ENCODE results near the gene SLC25A22.
A peak's percentile ranks its signal among the peaks of the same experiment; 100 is the strongest.

Gene SLC25A22

DNA sequence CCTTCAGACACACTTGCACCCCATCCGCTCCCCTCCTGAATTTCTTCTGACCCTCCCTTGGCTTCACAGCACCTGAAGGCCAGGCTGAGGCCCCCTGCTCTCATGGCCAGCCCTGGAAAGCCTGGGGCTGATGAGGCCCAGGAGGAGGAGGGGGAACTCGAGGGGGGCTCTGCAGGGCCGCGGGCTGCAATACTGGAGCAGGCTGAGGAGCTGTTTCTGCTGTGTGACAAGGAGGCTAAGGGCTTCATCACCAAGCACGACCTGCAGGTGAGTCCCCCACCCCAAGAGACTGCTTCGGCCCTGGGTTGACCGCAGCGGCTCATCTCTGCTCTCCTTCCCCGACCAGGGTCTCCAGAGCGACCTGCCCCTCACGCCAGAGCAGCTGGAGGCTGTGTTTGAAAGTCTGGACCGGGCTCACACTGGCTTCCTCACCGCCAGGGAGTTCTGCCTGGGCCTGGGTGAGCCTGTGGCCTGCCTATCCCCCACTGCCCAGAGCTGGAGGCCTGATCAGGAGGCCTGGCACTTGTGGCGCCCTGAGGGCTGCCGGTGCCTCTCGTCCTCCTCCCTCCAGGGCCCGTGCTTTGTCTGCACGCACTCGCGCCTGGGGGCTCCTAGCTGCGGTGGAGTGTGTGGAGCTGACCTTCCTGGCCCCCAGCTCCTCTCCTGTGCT lies 30.6 kb upstream of the SLC25A22 start:
- no peak overlapping the region for H2AFZ ChIP-seq (ENCODE audit: low read depth, low read length)
- H3K27me3 ChIP-seq (ENCODE audit: low read depth, low read length), result no peaks in the 10 kb centered on the region
- peaks cover 43% of the 10 kb centered on the region for H3K4me1 ChIP-seq (ENCODE audit: low read length)
- H3K36me3 ChIP-seq (replicated peaks; ENCODE audit: low read depth, low read length), result peaks cover 9% of the 10 kb centered on the region
- no peak for TF ChIP-seq EZH2phosphoT487 (IDR thresholded peaks at IDR 0.05; ENCODE audit: low read depth)
- TF ChIP-seq, protein P1, sequence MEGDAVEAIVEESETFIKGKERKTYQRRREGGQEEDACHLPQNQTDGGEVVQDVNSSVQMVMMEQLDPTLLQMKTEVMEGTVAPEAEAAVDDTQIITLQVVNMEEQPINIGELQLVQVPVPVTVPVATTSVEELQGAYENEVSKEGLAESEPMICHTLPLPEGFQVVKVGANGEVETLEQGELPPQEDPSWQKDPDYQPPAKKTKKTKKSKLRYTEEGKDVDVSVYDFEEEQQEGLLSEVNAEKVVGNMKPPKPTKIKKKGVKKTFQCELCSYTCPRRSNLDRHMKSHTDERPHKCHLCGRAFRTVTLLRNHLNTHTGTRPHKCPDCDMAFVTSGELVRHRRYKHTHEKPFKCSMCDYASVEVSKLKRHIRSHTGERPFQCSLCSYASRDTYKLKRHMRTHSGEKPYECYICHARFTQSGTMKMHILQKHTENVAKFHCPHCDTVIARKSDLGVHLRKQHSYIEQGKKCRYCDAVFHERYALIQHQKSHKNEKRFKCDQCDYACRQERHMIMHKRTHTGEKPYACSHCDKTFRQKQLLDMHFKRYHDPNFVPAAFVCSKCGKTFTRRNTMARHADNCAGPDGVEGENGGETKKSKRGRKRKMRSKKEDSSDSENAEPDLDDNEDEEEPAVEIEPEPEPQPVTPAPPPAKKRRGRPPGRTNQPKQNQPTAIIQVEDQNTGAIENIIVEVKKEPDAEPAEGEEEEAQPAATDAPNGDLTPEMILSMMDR (IDR thresholded peaks at IDR 0.05; ENCODE audit: low read depth, low read length), result no peak
- no peaks in the 10 kb centered on the region for H3K9me3 ChIP-seq (ENCODE audit: insufficient read depth, low read length)
- H3K27ac ChIP-seq (ENCODE audit: low read length), result no peak overlapping the region
- H4K20me1 ChIP-seq (ENCODE audit: insufficient read depth, low read length), result no peaks in the 10 kb centered on the region
- H3K79me2 ChIP-seq (ENCODE audit: low read length), result peaks cover 5% of the 10 kb centered on the region
- H3K9ac ChIP-seq (ENCODE audit: low read length), result no peak overlapping the region; the same call in 1 of the 2 replicates
- peak overlapping the region; percentile 52; the same call in 1 of the 2 replicates for H3K4me3 ChIP-seq (ENCODE audit: low read length)
- peak overlapping the region; percentile 92 for H3K4me2 ChIP-seq (ENCODE audit: low read length)

DNA sequence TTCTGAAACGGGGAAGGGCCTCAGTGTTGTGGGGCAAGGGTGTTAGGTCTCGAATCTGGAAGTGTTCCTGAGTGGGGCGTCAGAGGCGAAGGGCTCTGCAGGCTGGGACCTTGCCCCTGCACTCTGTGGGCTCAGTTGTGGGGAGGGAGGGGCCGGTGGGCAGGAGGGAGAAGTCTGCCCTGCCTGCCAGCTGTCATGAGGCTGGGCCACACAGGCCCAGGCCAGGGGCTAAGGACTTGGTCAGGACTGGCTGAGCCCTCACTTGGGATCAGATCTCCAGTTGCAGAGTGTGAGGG lies 29.8 kb upstream of the SLC25A22 start, which contains the start of gene CRACR2B:
TSS of gene CRACR2B (plus strand) at position 23 of the 296 bp plus-strand sequence. CDS start 689 bp downstream, outside the sequence.
- H3K9ac ChIP-seq (ENCODE audit: low read length), result peak within 1 kb of the TSS; percentile 76
- TF ChIP-seq, protein P1 (IDR thresholded peaks at IDR 0.05; ENCODE audit: low read depth, low read length), result no peak
- TF ChIP-seq EZH2phosphoT487 (IDR thresholded peaks at IDR 0.05; ENCODE audit: low read depth), result no peak
- H2AFZ ChIP-seq (ENCODE audit: low read depth, low read length), result no peak within 1 kb of the TSS
- H3K79me2 ChIP-seq (ENCODE audit: low read length), result no peaks in the 10 kb centered on the region
- H3K27me3 ChIP-seq (ENCODE audit: low read depth, low read length), result no peaks in the 10 kb centered on the region
- no peaks in the 10 kb centered on the region for H4K20me1 ChIP-seq (ENCODE audit: insufficient read depth, low read length)
- peaks cover 9% of the 10 kb centered on the region for H3K36me3 ChIP-seq (replicated peaks; ENCODE audit: low read depth, low read length)
- peak within 1 kb of the TSS; percentile 81 for H3K4me3 ChIP-seq (ENCODE audit: low read length)
- peak within 1 kb of the TSS; percentile 51 for H3K27ac ChIP-seq (ENCODE audit: low read length)
- H3K4me1 ChIP-seq (ENCODE audit: low read length), result peaks cover 42% of the 10 kb centered on the region
- H3K9me3 ChIP-seq (ENCODE audit: insufficient read depth, low read length), result no peaks in the 10 kb centered on the region
- H3K4me2 ChIP-seq (ENCODE audit: low read length), result peak within 1 kb of the TSS; percentile 92

DNA sequence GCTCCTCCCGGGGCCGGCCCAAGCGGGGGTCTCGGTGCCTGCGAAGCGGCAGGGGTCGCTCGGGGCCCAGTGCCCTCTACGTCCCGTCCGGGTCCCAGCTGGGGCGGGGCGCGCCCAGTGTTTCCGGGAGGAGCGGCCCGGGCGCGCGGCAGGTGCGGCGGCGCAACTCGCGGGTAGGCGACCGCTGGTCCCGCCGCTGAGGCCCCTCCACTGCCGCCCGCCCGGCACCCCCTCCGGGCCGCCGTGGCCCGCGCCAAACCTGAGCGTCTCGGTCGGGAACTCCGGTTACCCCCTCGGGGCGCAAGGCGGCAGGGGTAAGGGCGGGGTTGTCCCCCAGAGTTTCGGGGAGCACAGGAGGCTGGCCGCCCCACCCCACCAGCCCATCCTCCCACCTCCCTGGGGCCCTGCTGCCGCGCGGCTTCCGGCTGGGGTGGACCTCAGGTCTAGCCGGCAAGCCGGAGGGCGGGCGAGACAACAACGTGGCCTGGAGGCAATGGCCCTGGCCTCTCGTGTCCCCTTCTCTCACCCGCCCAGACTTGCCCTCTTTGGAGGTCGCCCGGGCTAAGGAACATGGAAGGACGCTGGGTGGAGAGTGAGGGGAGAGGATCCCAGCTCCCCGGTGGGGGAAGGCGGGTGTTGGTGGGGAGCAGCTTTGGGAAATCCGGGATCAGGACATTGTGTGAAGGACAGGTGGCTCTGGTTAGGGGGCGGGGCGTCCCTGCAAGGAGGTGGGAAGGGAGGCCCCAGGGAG lies 29.2 kb upstream of the SLC25A22 start:
- H3K27ac ChIP-seq (ENCODE audit: low read length), result peak overlapping the region; percentile 51
- H3K4me1 ChIP-seq (ENCODE audit: low read length), result peaks cover 41% of the 10 kb centered on the region
- peak overlapping the region; percentile 76 for H3K9ac ChIP-seq (ENCODE audit: low read length)
- no peaks in the 10 kb centered on the region for H3K9me3 ChIP-seq (ENCODE audit: insufficient read depth, low read length)
- peak overlapping the region; percentile 92 for H3K4me2 ChIP-seq (ENCODE audit: low read length)
- TF ChIP-seq EZH2phosphoT487 (IDR thresholded peaks at IDR 0.05; ENCODE audit: low read depth), result no peak
- TF ChIP-seq, protein P1 (IDR thresholded peaks at IDR 0.05; ENCODE audit: low read depth, low read length), result no peak
- H3K36me3 ChIP-seq (replicated peaks; ENCODE audit: low read depth, low read length), result peaks cover 9% of the 10 kb centered on the region
- H3K4me3 ChIP-seq (ENCODE audit: low read length), result peak overlapping the region; percentile 81
- no peaks in the 10 kb centered on the region for H3K79me2 ChIP-seq (ENCODE audit: low read length)
- H4K20me1 ChIP-seq (ENCODE audit: insufficient read depth, low read length), result no peaks in the 10 kb centered on the region
- H3K27me3 ChIP-seq (ENCODE audit: low read depth, low read length), result no peaks in the 10 kb centered on the region
- no peak overlapping the region for H2AFZ ChIP-seq (ENCODE audit: low read depth, low read length)

DNA sequence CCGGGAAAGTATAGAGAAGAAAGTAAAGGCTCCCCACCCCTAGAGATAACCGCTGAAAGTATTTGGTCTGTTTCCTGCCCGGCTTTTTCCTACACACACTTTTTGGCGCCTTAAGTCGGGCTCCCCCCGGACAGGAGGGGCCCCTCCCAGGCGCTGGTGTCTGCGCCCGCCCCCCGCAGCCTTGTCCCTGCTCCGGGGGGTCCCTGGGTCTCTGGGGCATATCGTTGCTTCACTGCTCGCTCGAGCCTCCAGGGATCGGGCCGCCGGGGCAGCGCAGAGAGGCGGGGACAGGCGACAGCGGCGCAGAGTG lies 28.7 kb upstream of the SLC25A22 start:
- H3K27me3 ChIP-seq (ENCODE audit: low read depth, low read length), result no peaks in the 10 kb centered on the region
- no peaks in the 10 kb centered on the region for H4K20me1 ChIP-seq (ENCODE audit: insufficient read depth, low read length)
- peaks cover 9% of the 10 kb centered on the region for H3K36me3 ChIP-seq (replicated peaks; ENCODE audit: low read depth, low read length)
- no peaks in the 10 kb centered on the region for H3K79me2 ChIP-seq (ENCODE audit: low read length)
- peak overlapping the region; percentile 76 for H3K9ac ChIP-seq (ENCODE audit: low read length)
- peak overlapping the region; percentile 51 for H3K27ac ChIP-seq (ENCODE audit: low read length)
- H3K4me2 ChIP-seq (ENCODE audit: low read length), result peak overlapping the region; percentile 92
- H3K4me1 ChIP-seq (ENCODE audit: low read length), result peaks cover 35% of the 10 kb centered on the region
- peak overlapping the region; percentile 81 for H3K4me3 ChIP-seq (ENCODE audit: low read length)
- H3K9me3 ChIP-seq (ENCODE audit: insufficient read depth, low read length), result no peaks in the 10 kb centered on the region
- TF ChIP-seq EZH2phosphoT487 (IDR thresholded peaks at IDR 0.05; ENCODE audit: low read depth), result no peak
- TF ChIP-seq, protein P1 (IDR thresholded peaks at IDR 0.05; ENCODE audit: low read depth, low read length), result no peak
- H2AFZ ChIP-seq (ENCODE audit: low read depth, low read length), result no peak overlapping the region

Measured in OCI-LY3 (cell line).